HG03469 (cell line): Measurements from ENCODE around the gene AIFM3.

ENCODE experiments used
- ATAC-seq: cut with Tn5 transposase; IDR thresholded peaks from one replicate; pipeline ENCODE4 v1.9.1; 2021; ENCODE audit warnings: mild to moderate bottlenecking, moderate library complexity, moderate number of reproducible peaks; ENCODE audit not compliant: unreplicated experiment

Gene AIFM3

GRCh38 chr22:21022955-21023614, 56.0 kb downstream of the AIFM3 start:
- no peak for ATAC-seq

DNA sequence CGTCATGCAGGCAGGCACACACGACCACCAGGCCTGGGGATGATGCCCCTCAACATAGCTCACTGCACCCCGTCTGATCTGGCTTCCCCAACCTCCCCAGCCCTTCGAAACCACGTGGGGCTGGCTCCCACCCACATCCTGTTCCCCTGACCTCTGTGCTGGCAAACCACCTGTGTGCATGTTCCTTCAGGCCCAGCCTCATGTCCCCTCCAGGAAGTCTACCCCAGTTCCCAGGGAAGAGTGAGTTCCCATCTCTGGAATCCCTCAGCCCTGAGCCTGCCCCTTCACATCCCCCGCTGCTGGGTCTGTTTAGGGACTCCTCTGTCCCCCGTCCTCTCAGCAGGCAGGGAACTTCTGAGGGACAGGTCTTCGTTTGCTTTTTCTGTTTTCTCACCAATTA, 58.2 kb downstream of the AIFM3 start:
- no peak for ATAC-seq

GRCh38 chr22:21025763-21026755, 59.0 kb downstream of the AIFM3 start:
- ATAC-seq = no peak

- ATAC-seq = no peak
These were observed 60.0 kb downstream of the AIFM3 start for GRCh38 chr22:21026783-21027692.

- no peak for ATAC-seq
These were observed 61.5 kb downstream of the AIFM3 start for GRCh38 chr22:21028277-21029251.

DNA sequence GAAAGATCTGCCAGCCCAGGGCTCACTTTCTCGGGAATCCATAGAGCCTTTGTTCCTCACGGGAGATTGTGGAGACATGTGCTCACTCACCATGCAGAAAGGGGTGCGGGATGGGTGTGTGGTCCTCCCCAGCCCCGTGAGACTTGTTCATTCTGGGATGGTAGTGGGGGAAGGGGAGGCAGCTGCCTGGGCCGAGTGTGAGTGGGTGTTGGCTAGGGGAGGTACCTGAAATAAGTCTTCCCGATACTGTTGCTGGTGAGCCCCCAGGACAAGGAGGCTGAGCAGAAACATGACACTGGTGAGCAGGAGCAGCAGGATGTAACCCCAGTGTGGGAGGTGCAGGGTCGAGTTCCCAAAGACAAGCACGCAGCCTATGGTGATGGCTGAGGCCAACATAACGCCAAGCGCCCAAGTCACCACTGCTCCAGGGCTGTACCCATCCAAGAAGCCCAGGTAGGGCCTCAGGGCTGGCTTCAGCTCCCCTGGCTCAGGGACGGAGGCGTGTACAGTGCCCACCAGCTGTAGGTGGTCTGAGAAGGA, 62.5 kb downstream of the AIFM3 start:
- ATAC-seq = no peak

DNA sequence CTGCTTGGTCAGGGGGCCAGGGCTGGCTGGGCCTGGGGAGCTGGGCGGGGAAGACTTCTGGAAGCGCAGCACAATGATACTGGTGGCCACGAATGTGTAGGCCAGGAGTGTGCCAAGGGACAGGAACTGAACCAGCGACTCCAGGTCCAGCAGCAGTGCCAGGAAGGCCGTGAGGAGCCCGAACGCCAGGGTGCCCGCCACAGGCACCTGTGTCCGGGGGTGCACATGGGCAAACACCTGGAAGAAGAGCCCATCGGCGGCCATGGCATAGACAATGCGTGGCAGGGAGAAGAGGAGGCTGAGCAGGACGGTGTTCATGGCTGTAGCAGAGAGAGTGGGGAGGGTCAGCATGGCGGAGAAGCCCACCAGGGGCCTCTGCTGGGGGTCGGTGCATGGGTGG, 63.0 kb downstream of the AIFM3 start:
- no peak for ATAC-seq
